HG02763 (cell line): Measurements from ENCODE around the gene THEM4.
"Not testable (repeated sequence)": the region's sequence is repeated elsewhere in the genome, so short reads cannot be mapped to it uniquely, and the experiment has no call there.

Experiments used
- ATAC-seq: cut with Tn5 transposase; IDR thresholded peaks from one replicate; pipeline ENCODE4 v1.9.1; 2021; ENCODE audit warnings: mild to moderate bottlenecking, moderate library complexity; ENCODE audit not compliant: unreplicated experiment

THEM4 gene

DNA sequence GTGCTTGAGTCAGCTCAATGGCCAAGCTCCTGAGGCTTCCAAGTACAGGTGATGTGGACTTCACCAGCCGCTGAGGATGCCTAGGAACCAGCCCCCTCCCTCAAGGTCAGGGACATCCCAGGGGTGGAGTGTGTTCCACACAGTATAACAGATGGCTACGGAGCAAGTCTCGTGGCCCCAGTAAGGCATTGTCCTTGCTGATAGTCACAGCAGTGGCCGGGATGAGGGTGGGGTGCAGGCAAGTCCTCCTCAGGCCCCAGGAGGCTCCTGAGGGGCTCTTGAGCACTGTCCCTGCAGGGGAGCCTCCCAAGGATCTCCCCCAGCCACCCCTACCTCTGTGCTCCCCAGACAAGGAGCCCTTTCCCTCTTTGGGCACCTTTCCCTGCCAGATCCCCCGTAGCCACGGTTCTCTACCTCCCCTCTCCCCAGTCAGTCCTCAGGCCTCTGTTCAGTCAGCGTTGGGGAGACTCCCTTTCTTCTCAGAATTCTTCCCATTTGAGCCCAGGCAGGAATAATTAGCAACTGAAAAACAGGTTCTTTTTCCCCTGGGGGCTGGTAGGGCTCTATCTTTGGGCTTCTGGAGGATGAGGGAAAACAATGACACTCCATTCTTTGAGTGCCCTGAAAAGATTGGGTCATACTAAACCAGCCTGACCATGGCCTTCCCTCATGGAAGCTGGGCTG lies 48.7 kb downstream of the THEM4 start:
- no peak for ATAC-seq

DNA sequence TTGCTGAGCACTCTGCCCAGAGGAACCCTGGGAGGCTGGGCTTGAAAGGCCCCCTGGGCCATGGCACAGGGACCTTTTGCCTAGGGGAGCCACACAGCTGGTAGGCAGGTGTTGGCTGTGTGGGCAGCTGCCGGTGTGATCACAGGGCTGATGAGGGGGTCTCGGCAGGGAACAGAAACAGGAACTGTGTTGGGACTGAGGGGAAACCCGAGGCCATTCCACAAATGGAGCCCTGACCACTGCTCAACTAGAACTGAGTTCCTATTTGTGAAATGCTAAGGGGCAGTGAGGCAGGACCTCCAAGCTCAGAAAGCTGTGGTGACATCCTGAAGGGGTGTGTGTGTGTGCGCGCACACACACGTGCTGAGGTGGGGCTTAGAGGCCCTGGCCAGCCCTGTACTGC lies 49.4 kb downstream of the THEM4 start:
- no peak for ATAC-seq

DNA sequence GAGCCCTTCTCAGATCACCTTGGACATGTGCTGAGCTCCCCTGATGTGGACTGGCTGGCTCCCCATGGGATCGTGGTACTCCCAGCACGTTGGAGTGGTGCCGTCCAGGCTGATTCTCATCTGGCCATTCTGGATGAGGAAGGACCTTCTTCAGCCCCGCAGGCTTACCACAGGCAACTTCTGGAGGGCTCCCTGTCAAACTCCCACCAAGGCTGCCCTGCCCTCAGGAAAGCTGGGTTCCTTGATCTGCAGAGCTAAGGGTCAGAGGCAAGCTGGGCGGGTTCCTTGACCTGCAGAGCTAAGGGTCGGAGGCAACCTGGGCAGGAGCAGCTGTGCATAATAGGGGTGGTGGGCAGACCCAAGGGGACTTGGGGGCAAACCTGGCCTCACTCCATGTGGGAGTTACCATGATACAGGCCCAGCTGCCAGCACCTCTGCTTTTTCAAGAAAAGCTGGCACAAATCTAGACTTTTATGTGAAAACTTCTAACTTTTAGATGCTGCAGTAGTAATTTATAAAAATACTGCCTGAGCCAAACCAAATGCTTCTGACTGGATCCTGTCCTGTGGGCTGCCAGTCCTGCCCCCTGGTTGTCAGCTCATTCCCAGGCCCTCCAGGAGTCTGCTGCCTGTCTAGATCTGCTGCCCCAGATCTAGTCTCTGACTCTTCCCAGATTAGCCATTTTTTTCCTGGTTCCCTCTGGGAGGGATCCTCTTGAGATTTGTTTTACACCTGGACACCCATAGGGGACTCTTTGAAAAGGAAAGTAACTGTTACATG lies 50.2 kb downstream of the THEM4 start:
- ATAC-seq, result no peak

DNA sequence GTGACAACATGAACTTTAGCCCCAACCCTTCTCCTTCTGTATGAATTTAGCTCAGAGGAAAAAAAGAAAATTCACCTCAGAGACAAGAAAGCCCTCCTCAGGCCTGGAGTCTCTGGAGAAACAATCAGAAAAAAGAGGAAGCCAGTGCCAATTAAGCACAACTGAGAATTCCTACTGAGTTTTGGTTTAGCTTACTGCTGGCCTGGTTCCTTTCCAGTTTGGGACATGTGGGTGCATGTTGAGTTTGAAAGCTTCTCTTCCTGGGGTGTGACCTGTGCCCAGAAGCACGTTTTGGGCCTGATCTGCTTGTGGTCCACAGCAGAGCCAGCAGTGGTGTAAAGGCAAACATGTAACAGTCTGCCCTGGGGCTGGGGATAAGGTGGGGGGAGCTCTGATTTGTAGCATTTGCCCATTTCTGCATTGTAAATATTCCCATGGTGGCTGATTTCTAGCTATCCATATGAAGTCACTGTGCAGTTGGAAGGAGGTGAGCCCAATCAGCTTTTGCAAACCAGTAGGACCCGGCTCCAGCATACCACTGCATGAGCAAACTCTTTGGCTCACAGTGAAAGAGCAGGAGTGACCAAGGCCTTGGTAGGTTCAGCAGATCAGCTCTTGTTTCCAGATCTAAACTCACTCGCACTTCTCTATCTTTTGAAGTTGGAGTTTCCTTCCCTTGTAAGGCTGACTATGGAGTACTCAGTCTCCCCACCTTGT lies 51.1 kb downstream of the THEM4 start:
- ATAC-seq, result no peak

DNA sequence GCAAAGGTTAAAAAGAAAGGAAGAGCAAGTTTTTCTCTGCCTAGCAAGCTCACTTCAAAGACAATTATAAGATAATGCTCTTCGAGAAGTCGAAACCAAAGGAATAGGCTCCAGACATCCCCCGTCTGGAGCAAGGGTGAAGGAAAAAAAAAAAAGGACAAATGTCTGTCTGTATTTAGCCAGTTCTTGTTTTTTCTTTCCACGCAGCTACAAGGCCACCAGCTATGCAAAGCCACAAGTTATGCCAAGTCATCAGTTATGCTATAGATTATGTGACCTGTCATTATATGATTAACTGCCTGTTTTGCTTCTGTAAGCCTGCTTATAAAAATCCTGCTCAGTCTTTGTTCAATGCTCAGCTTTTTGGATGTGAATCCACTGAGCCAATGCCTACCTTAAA lies 53.4 kb downstream of the THEM4 start:
- ATAC-seq, result no peak

DNA sequence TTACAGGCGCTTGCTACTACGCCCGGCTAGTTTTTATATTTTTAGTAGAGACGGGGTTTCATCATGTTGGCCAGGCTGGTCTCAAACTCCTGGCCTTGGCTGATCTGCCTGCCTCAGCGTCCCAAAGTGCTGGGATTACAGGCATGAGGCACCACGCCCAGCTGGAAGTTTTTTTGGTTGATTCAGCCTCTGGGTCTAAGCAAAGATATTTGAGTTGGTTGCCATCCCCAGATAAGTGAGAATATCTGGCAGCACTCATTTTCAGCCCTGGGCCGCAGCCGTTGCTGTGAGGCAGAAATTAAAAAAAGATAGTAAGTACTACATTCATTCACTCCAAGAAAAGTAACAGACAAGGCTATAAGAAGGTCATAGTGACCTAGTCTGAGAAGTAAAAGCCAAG lies 53.8 kb downstream of the THEM4 start:
- ATAC-seq, result not testable (repeated sequence)

DNA sequence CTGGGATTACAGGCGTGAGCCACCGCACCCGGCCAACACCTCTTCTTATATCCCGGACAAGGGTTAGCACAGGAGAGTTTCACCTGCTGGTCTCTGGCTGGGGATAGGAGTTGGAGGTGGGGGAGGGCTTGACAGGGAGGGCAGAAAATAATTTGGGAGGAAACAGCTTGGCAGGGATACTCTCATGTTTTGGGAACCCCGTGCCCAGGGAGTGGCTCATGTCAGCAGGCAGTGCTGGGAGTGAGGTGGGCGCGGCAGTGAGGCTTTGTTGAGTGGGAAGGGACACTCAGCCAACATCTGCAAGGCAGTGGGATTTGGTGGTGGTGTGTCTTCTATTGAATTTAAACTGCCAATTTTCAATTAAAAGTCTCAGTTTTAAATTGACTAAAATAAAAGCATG lies 54.7 kb downstream of the THEM4 start:
- ATAC-seq, result no peak

DNA sequence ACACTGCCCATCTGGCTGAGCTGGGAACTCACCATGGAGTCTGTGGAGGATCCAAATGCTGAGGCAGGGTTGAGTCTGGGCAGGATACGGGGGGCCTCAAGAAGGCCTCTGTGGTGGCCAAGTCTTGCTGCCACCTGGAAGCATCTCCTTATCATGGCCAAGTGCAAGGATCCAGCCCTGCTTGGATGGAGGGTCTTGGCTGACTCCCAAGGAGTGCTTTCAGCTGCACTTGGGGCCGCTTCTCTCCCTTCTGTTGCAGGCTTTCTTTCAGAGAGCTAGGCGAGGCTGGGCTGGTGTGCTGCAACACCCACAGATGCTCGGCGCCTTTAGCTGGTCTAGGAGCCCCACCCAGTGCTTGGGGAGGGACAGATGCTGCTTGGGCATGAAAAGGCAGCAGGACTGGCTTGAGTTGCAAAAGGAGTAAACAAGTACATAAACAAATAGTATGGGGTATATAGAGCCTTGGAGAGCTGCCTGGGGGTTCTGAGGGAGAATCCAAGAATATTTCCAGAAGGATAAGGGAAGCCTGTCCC lies 55.8 kb downstream of the THEM4 start, which contains the start of gene THEM5:
Gene THEM5 (minus strand): TSS at position 302 of the 533 bp plus-strand sequence. CDS start 147 bp downstream, at position 155.
- no peak for ATAC-seq

DNA sequence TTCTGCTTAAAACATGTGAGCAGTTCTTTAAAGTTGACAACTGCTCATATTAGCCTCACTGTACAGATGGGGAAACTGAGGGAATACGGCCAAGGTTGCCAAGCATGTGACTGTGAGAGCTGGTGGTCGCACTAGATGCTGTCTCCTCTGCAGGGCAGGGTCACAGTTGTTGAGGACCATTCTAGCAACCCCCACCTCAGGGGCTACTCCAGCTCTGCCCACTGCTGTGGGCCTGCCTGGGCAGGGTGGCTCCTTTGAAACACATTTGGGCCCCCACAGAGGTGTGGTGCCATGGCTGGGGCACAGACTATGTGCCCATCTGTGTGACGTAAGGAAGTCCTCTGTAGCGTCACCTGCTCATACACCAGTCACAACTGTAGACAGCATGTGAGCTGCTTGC lies 56.6 kb downstream of the THEM4 start:
- no peak for ATAC-seq

DNA sequence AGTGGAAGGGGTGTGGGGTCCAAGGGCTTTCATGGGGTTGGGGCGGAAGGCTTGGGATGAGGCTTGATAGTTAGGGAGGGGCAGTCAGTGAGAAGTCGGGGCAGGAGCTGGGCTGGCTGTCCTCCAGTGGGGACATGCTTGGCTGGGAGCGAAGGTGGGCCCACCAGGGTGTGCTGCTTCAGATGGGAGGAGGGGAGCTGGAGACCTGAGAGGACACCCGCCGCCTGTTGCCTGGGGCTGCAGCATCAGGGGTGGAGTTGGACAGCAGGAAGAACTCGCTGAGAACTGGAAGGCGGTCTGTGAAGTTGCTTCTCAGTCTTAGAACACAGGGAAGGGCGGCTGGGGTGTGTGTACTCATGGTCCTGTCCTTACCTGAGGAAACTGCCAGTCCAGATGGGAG lies 57.4 kb downstream of the THEM4 start:
- no peak for ATAC-seq

DNA sequence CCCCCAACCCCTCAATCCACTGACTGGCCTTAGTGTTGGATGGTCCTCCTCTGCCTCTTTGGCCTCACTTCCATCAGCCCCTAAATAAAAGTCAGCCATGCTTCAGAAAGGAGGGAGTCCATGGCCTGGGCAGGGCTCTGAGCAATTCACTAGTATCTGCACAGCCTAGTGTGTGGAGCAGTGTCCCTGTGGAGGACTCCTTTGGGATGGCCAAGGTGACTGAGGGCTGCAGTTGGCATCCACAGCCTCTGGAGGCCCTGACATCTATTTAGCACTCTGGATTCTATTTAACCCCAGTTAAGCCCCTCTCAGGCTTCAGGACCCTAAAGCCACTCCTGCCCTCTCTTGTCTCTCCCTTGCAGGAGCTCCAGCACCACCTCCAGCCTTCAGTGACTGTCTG lies 59.4 kb downstream of the THEM4 start:
- ATAC-seq, result no peak

DNA sequence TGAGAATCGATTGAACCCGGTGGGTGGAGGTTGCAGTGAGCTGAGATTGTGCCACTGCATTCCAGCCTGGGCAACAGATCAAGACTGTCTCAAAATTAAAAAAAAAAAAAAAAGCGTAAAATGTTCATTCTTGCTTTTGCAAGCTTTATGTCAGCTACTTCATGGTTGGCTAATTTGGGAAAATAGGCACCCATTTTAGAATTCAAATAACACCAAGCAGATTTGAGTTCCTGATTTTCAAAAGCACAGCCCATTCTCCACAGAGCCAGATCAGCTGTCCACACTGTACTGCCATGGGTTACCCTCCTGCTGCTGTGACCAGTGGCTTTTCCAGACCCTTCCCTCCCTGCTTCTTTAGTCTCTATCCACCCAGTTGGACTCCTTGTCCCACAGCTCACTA lies 60.2 kb downstream of the THEM4 start:
- ATAC-seq, result no peak

DNA sequence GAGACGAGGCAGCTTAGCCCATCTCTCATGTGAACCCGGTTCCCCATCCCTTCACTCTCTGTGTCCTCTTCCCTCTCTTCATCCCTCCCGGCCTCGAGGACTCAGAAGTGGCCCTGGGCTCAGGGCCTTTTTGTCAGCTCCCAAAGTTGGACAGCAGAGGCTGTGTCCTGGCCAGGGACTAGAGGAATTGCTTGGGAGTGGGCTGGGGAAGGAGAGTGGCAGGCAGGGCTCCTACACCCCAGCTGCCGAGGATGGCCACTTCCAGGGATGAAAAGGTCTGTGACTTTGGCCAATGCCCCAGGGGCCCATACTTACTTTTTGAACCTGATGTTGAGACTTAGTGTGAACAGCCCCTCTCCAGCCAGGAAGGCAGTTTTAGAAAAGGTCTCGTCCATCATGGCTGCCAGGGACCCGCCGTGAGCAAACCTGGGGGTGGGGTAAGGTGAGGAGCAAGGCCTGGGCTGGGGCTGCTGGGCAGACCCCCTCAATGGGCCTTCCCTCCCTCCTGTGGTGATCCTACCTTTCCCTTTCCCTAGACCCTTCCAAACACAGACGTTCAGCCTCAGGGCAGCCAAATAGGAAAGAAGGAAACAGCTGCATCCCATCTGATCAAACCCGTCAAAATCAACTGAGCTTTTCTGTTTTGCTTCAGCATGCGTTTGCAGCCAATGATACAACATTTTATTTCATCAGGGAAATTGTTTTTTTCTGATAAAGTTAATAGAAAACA lies 61.3 kb downstream of the THEM4 start:
- no peak for ATAC-seq

DNA sequence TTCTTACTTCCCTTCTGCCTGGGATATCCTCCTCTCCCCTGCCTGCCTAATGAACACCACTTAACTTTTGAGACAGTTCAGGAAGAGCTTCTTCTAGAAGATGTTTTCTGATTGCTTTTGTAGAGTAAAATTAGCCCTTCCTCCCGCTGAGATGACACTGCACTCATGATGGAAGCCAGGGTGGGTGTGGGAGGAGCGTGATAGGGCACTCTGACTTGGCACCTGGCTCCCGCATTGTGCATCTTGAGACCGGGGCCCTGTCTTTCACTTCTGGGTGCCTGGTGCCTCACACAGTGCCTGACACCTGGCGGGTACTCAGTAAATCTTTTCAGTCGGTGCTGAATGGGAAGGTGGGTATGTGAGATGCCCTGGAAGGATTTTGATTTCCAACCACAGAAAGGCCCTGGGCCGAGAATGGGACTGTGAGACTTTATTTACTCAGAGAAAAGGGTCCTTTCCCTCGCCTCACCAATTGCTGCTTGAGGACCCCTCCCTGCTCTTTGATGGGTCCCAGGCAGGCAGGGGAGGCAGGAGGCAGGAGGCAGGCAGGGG lies 62.5 kb downstream of the THEM4 start:
- no peak for ATAC-seq

DNA sequence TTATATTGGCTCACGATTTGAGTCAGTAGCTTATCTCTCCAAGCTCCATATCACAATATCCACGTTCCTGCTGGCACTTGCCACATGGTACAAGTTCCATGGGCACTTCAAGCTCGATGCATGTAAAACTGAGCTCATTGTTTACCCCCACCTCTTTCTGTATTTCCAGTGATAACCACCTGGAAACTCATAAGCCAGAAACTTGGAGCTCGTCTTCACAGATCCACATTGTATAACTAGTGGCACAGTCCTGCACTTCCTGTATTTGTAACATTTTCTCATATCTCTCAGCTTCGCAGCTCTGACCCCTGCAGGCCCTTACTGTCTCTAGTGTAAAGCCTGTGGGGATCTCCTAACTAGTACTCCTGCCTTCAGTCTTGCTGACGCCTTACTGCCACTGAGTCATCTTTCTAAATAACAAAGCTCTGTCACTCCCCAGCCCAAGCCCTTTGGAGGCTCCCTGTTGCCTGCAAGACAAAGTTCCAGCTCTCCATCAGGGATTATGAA lies 63.2 kb downstream of the THEM4 start:
- no peak for ATAC-seq

DNA sequence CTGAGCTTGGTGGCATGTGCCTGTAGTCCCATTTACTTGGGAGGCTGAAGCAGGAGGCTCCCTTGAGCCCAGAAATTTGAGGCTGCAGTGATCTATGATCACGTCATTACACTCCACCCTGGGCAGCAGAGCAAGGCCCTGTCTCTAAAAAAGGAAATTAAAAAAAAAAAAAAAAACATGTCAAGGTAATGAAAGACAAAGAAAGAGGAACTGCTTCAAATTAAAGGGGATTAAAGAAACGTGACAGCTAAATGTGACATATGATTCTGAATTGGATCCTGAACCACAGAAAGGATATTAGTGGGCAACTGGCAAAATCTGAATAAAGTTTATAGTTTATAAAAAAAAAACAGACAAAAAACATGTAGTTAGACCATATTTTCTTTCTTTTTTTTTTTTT lies 65.9 kb downstream of the THEM4 start:
- ATAC-seq, result no peak

DNA sequence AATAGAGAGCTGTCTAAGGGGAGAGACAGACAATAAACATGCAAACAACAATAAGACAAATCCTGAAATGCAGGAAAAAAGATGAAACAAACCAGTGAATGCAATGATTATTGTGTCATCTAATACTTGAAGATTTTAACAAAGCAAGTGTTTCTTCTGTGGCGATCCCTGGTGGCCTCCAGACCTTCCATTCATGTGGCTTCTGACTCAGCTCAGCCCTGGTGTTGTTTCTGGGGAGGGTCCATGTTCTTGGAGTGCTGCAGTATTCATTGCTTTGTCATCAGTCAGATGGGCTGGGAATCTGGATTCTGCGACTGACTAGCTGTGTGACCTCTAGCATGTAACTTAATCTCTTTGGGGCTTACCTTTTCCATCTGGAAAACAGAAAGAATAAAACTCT lies 68.2 kb downstream of the THEM4 start:
- ATAC-seq, result no peak

DNA sequence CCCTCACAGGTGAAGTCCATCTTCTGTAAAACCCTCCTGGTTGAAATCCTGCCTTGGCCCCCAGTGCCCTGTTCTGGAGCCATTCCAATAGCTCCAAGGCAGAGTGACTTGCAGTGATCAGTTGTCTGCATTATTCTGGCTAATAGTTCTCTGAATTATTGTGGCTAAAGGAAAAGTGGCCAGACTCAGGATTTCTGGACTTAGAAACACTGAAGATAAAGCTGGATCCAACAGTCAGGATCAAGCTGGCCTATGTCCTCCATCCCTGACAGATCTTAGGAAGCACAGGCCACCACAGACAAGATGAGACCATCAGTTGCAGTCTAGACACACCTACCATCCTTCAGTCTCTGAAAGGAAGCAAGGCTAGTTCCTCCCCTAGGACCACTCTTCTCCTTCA lies 68.9 kb downstream of the THEM4 start:
- no peak for ATAC-seq

DNA sequence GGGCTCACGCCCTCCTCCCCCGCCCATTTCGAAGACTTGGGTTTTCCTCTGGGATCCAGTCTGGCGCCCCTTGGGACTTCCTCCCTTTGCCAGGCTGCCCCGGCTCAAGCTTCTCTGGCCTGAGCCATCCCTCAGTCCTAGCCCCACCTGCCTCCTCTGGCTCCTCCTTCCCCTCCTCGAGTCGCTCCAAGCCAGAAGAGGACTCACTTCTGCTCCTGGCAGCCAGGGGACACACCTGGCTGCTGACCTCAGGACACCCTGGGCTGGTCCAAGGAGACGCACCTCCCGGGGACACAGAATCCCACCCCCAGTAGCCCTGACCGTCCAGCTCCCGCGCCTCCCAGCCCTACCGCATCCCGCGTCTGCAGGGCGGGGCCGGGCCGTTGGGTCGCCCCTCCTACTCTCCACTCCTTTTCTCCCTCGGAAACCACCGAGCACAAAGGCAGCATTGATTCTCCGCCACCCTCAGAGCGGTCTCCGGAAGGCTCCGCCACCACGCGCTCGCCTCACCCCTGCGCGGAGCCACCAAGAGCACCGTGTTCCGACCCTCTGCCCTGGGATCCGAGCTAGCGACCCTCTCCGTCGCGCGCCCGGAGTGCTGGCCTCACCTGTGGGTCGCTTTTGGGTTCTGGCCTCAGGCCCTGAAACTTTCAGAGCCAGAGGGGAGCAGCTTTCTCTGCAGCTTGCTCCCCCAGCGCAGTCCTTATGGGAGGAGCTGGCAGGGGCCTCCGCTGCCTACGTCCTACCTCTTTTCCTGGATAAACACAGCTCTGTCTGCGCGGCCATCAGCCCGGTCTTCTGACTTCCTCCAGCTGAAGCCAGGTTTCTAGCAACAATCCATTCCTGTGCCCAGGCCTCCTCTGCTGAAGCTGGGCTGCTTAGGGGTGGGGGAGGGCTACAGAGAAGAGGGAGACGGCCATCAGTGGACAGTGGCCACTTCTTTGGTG lies 69.6 kb downstream of the THEM4 start, which contains the start of gene C2CD4D:
Gene C2CD4D (minus strand): TSS at position 364 of the 947 bp plus-strand sequence. CDS start 831 bp downstream, outside the sequence.
- no peak for ATAC-seq
